Keratinocyte (primary cell): Measurements from ENCODE around the gene RAP1GAP2.

Experiments used
- EZH2 ChIP-seq: IDR thresholded peaks from one replicate; pipeline ENCODE4 v1.6.1; 2012; ENCODE audit warnings: inconsistent platforms, mild to moderate bottlenecking, low read length, moderate library complexity
- TF ChIP-seq, protein P1 (sequence below), 3 experiments: IDR thresholded peaks in 1 of 3; conservative IDR thresholded peaks in 1 of 3; optimal IDR thresholded peaks in 1 of 3; 2 replicates in 2 of 3; 3 replicates in 1 of 3; pipeline versions ENCODE3 to v1.5.1; 2011; ENCODE audit warnings: low read length in 3 of 3, mild to moderate bottlenecking in 3 of 3, moderate library complexity in 2 of 3, control low read depth in 1 of 3, inconsistent platforms in 1 of 3; ENCODE audit not compliant: insufficient read depth in 2 of 3; ENCODE audit errors: extremely low read depth in 1 of 3

DNA sequence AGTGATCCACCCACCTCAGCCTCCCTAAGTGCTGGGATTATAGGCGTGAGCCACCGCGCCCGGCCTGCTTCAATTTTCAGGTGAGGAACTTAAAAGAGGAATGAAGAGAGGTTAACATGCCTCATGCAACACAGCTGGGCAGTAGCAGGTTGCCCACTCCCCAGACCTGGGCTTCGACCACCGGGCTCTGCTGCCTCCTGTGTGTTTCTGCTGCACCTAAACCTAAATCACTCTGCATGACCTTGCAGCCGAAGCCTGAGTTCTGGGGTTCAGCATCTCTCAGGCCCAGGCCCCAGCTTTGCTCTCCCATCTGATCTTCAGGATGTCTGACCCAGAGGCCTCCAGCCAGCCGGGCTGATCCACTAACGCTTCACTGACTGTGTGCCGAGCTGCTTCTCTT, 154.6 kb downstream of the RAP1GAP2 start:
- TF ChIP-seq, protein P1, sequence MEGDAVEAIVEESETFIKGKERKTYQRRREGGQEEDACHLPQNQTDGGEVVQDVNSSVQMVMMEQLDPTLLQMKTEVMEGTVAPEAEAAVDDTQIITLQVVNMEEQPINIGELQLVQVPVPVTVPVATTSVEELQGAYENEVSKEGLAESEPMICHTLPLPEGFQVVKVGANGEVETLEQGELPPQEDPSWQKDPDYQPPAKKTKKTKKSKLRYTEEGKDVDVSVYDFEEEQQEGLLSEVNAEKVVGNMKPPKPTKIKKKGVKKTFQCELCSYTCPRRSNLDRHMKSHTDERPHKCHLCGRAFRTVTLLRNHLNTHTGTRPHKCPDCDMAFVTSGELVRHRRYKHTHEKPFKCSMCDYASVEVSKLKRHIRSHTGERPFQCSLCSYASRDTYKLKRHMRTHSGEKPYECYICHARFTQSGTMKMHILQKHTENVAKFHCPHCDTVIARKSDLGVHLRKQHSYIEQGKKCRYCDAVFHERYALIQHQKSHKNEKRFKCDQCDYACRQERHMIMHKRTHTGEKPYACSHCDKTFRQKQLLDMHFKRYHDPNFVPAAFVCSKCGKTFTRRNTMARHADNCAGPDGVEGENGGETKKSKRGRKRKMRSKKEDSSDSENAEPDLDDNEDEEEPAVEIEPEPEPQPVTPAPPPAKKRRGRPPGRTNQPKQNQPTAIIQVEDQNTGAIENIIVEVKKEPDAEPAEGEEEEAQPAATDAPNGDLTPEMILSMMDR (optimal IDR thresholded peaks at IDR 0.05 in 1 of 3, IDR thresholded peaks at IDR 0.05 in 1 of 3, conservative IDR thresholded peaks at IDR 0.05 in 1 of 3; ENCODE audit: extremely low read depth in 1 of 3, insufficient read depth in 2 of 3, low read length in 3 of 3) = no peak
- TF ChIP-seq EZH2 = no peak
